ENCODE measurements around the gene WIPF3.
"Not testable (repeated sequence)": the region's sequence is repeated elsewhere in the genome, so short reads cannot be mapped to it uniquely, and the experiment has no call there.

The WIPF3 gene

GRCh38 chr7:29883462-29884398 lies 77.4 kb downstream of the WIPF3 start:
- no peak for DNase-seq

DNA sequence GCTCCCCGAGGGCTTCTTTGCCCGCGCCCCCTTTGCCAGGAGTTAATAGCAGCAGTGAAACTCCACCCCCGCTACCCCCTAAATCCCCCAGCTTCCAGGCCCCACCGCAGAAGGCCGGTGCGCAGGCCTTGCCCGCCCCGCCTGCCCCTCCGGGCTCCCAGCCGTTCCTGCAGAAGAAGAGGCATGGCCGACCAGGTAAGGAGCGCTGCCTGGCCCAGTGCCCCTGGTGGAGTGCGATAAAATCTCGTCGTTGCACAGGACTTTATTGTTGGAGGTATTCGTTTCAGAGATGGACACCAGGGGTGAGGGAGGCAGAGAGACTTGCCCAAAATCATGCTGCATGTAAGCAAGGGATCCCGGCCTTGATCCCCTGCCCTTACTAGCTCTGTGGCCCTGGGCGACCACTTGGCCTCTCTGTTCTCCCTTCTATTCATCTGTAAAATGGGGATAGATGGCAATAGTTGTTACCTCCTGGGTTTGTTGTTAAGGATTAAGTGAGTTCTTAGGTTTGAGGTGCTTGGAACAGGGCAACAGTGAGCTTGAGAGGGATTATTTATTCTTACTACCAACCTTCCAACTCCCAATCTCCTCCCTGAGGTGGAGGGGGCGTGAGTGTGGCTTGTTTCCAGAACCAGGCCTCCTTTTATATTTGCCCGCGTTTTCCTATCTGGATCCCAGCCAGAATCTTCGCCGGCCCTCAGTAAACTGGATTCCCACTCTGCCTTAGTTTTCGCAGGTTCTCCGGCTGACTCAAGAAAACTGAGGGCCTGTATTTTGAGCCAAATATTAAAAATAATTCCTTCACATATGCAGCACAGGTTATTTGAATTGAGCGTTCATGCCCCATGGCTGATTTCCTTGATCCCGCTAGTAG lies 78.3 kb downstream of the WIPF3 start:
- peak; percentile 45 for DNase-seq

GRCh38 chr7:29885626-29886025 lies 79.3 kb downstream of the WIPF3 start:
- no peak for DNase-seq

- DNase-seq = no peak
These were observed 80.5 kb downstream of the WIPF3 start for GRCh38 chr7:29886827-29887226.

DNA sequence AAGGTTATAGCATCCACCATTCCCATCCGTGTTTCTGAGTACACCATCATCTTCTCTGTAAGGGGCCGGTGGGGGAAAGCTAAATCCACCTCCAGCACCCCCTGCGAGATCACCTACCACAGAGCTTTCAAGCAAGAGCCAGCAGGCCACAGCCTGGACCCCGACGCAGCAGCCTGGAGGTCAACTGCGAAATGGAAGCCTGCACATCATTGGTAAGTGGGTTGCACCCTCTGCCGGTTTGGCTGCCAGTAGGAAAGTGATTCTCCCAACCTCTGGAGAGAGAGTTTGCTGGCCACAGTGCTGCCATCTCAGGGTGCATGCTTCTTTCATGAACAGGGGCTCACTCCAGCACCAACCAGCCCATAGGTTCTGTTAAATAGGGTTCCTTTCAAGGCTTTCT lies 81.7 kb downstream of the WIPF3 start:
- no peak for DNase-seq

DNA sequence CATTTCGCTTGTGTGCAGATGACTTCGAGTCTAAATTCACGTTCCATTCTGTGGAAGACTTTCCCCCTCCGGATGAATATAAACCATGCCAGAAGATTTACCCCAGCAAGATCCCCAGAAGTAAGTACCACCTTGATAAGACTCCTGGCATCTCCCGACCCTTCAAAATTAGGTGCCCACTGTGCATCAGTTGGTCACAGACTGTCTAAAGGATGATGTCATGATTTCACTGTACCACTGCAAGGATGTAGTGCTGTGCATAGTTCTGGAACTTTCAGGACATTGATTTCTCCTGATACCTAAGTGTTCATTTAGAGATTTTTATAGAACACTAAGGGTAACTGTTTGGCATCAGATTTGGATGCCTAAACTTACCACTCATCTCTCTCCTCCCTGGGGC lies 83.0 kb downstream of the WIPF3 start:
- no peak for DNase-seq

GRCh38 chr7:29890251-29890650 lies 83.9 kb downstream of the WIPF3 start:
- no peak for DNase-seq

DNA sequence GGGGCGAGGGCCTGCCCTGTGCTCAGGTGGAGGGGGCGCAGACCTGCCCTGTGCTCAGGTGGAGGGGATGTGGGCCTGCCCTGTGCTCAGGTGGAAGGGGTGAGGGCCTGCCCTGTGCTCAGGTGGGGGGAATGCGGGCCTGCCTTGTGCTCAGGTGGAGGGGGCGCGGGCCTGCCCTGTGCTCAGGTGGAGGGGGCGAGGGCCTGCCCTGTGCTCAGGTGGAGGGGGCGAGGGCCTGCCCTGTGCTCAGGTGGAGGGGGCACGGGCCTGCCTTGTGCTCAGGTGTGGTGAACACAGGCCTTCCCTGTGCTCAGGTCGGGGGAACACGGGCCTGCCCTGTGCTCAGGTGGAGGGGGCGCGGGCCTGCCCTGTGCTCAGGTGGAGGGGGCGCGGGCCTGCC lies 84.5 kb downstream of the WIPF3 start:
- DNase-seq = not testable (repeated sequence)

GRCh38 chr7:29891766-29892165 lies 85.5 kb downstream of the WIPF3 start:
- DNase-seq = no peak

DNA sequence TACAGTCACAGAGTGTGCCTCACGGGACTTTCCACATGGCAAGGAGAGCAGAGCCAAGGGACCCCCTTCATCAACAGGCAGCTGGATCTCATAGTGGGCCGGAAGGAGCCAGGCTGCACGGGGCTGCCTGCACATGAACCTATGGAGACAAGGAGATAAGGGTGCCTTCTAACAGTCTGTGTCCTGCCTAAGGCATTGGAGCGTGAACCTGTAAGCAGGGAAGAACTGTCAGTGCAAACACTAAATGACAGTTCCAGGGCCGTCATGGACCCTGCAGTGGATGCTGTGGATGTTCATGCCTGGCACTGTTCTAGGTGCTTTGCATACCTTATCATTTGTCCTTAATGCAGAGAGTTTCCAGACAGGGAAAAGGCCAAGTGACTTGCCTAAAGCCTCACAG lies 85.9 kb downstream of the WIPF3 start:
- DNase-seq = no peak

GRCh38 chr7:29893351-29893965 lies 87.2 kb downstream of the WIPF3 start:
- no peak for DNase-seq

- DNase-seq = no peak
These were observed 87.9 kb downstream of the WIPF3 start for GRCh38 chr7:29894256-29894655.

GRCh38 chr7:29895559-29895958 lies 89.3 kb downstream of the WIPF3 start:
- DNase-seq = no peak

- no peak for DNase-seq
These were observed 90.5 kb downstream of the WIPF3 start for GRCh38 chr7:29896685-29897411.

GRCh38 chr7:29898301-29898700 lies 92.0 kb downstream of the WIPF3 start:
- no peak for DNase-seq

DNA sequence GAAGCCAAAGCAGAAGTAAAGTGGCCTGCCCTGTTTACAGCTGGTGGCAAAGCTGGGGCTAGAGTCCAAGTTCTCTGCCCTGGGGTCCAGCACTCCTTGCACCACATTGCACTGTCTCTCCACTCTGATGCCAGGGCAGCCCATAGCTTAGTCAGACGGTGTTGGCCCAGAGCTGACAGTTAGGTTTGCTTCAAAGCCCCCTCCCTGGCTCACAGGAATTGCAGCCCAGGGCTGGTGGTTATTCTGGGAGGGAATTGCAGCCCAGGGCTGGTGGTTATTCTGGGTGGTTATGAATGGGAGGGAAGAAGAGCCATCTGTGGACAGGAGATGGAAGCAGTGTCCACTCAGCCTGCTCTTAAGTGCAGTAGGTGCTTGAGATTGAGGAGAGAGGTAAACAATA lies 94.4 kb downstream of the WIPF3 start:
- DNase-seq = no peak

GRCh38 chr7:29906200-29907022 lies 100.1 kb downstream of the WIPF3 start:
- no peak for DNase-seq

DNA sequence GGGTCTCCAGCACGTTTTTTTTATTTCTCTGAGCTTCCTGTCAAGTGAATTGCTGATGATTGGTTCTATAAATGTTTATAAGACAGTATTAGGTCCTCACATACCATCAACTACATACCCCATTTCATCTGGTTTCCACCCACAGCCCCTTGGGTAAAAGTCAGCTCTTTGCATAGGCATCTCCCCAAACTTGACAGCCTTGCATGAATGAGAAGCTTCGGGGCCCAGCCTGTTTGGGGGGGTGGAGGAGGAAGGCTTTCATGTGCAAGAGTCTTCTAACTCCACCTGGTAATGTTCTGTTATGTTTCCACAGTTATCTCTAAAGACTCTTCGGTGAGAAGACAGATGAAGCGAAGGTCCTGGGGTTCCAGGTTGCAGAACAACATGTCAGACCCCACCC lies 107.9 kb downstream of the WIPF3 start:
- DNase-seq = no peak

DNA sequence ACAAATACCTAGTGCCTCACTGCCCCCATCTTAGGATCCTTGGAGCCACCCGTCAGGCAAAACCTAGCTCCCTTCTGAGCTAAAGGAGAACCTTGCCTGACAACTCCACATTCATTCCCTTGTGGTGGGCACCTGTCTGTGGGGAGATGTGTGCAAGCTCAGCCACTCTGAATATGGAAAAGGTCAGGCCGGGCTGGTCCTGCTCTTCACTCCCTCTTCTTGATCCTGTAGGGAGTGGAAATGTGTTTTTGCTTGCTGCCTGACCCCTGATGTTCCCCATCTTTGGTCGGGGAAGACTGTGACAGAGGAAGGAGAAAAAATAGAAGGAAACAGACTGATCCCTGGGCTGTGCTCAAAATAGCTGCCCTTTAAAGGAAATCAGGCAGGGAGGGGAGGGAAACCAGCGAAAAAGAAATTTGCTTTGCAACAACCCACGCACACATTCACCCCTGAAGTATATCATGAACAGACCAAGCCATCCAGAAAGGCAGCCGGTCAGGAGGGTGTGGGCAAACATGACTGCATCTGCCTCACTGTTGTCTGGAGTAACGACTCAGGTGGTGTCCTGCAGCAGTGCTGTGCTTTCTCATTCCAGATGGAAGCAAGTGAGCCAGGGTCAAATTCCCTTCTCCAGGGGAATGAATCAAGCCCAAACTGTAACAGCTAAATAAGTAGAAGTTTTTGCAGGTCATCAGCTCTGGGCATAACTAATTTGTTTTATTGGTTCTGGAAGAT lies 109.3 kb downstream of the WIPF3 start:
- DNase-seq = peak; percentile 40

DNA sequence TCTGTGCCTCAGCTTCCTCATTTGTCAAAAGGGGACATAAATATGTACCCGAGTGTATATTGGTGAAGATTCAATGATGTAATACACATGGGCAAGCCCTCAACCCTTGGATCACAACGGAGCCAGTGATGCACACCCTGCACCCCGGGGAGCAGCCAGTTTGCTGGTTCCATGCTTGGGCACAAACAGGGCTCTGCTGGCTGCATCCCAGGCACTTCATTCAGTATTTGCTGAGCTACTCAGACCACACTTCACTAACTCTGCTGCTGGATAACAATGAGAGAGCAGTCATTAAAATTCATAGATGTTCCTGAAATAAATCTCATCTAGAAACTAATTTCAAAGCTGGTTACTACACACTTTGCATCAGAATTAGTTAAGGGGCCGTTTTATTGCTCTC lies 111.3 kb downstream of the WIPF3 start:
- no peak for DNase-seq

DNA sequence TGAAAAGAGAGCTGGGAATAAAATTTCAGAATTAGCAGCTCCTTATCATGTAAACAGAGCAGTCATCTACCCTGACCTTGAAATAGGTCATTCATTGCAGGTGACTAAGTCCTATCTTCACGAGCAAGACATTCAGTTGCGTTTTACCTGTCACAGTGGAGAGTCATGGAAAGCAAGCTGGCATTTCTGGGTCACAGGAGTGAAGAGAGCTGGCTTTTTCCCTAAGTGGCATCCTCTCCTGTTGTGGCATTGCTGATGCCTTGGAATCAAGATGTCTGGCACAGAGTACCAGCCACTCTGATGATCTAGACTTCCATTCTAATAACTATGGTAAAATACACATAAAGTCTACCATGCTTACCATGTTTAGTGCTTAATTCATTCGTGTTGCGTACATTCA lies 112.5 kb downstream of the WIPF3 start:
- DNase-seq = no peak
